ENCODE results near the gene NR5A1.

NR5A1 gene

GRCh38 chr9:124498499-124499146 is 8.6 kb downstream of the NR5A1 start:
- no peak for DNase-seq (ENCODE audit: low spot score)

- DNase-seq (ENCODE audit: low spot score): no peak
These were observed 9.2 kb downstream of the NR5A1 start for GRCh38 chr9:124498040-124498439.

GRCh38 chr9:124497441-124497840 is 9.8 kb downstream of the NR5A1 start:
- DNase-seq (ENCODE audit: low spot score): no peak

- no peak for DNase-seq (ENCODE audit: low spot score)
These were observed 10.7 kb downstream of the NR5A1 start for GRCh38 chr9:124496463-124496862.

- no peak for DNase-seq (ENCODE audit: low spot score)
These were observed 11.1 kb downstream of the NR5A1 start for GRCh38 chr9:124496075-124496449.

- no peak for DNase-seq (ENCODE audit: low spot score)
These were observed 11.8 kb downstream of the NR5A1 start for GRCh38 chr9:124495126-124496074.

GRCh38 chr9:124493794-124494479 is 13.3 kb downstream of the NR5A1 start:
- no peak for DNase-seq (ENCODE audit: low spot score)

GRCh38 chr9:124493218-124493617 is 14.0 kb downstream of the NR5A1 start:
- no peak for DNase-seq (ENCODE audit: low spot score)

- no peak for DNase-seq (ENCODE audit: low spot score)
These were observed 14.4 kb downstream of the NR5A1 start for GRCh38 chr9:124492818-124493217.

GRCh38 chr9:124491049-124491975 is 15.9 kb downstream of the NR5A1 start:
- DNase-seq (ENCODE audit: low spot score): no peak

GRCh38 chr9:124490004-124490403 is 17.2 kb downstream of the NR5A1 start:
- no peak for DNase-seq (ENCODE audit: low spot score)

- DNase-seq (ENCODE audit: low spot score): no peak
These were observed 18.0 kb downstream of the NR5A1 start for GRCh38 chr9:124489222-124489621.

GRCh38 chr9:124488641-124489210 is 18.5 kb downstream of the NR5A1 start:
- DNase-seq (ENCODE audit: low spot score): no peak

GRCh38 chr9:124487260-124488182 is 19.7 kb downstream of the NR5A1 start:
- DNase-seq (ENCODE audit: low spot score): no peak

GRCh38 chr9:124486778-124487259 is 20.4 kb downstream of the NR5A1 start:
- no peak for DNase-seq (ENCODE audit: low spot score)

- no peak for DNase-seq (ENCODE audit: low spot score)
These were observed 21.3 kb downstream of the NR5A1 start for GRCh38 chr9:124485936-124486335.

GRCh38 chr9:124485201-124485600 is 22.0 kb downstream of the NR5A1 start:
- DNase-seq (ENCODE audit: low spot score): no peak

- no peak for DNase-seq (ENCODE audit: low spot score)
These were observed 23.7 kb downstream of the NR5A1 start for GRCh38 chr9:124483481-124483880.

GRCh38 chr9:124482431-124483031 is 24.7 kb downstream of the NR5A1 start:
- DNase-seq (ENCODE audit: low spot score): no peak

GRCh38 chr9:124481115-124481514 is 26.1 kb downstream of the NR5A1 start:
- no peak for DNase-seq (ENCODE audit: low spot score)
